Natural killer cell (primary cell): ENCODE measurements around the gene TK2. TPM values are rescaled to one million over a fixed set of nuclear protein-coding genes. Genes with fewer than 3 reads are reported as not detected.

Experiments
- ATAC-seq, 3 donors: fragments of 150-1000 bp in 2 of 3; fragments of 200-7000 bp in 1 of 3; cut with Tn5 transposase; 1 replicate in 1 of 3; 2 replicates in 2 of 3; pipeline ENCODE4 v1.10.0; 2021; ENCODE audit warnings: mild to moderate bottlenecking in 2 of 3, moderate library complexity in 2 of 3
- DNase-seq, 2 donors: peaks; one replicate each; pipeline versions ENCODE4 v3.0.0 to v3.0.0-alpha.2; 2013 to 2021; ENCODE audit warnings: mixed read lengths in 1 of 2
- H3K27ac ChIP-seq: one replicate; pipeline ENCODE4 v1.5.1; 2013; ENCODE audit warnings: mild to moderate bottlenecking, low read length
- H3K27me3 ChIP-seq: one replicate; pipeline ENCODE4 v1.6.1; 2013; ENCODE audit warnings: low read length; ENCODE audit not compliant: control insufficient read depth, insufficient read depth
- H3K36me3 ChIP-seq: one replicate; pipeline ENCODE4 v1.6.1; 2013; ENCODE audit warnings: low read length; ENCODE audit not compliant: control insufficient read depth, insufficient read depth
- H3K4me1 ChIP-seq: one replicate; pipeline ENCODE4 v1.6.1; 2013; ENCODE audit warnings: low read length; ENCODE audit not compliant: control insufficient read depth, insufficient read depth
- H3K4me3 ChIP-seq: one replicate; pipeline ENCODE4 v1.5.1; 2013; ENCODE audit warnings: low read length
- H3K9me3 ChIP-seq: one replicate; pipeline ENCODE4 v1.6.1; 2013; ENCODE audit warnings: low read length; ENCODE audit not compliant: control insufficient read depth, insufficient read depth
- H3K27ac Mint-ChIP-seq, 2 donors: one replicate each; pipeline ENCODE4 v1.8.0; 2022; ENCODE audit warnings: mild to moderate bottlenecking in 2 of 2, mixed read lengths in 2 of 2, moderate library complexity in 1 of 2
- H3K27me3 Mint-ChIP-seq, 2 donors: one replicate each; pipeline ENCODE4 v1.8.0; 2022; ENCODE audit warnings: low read depth in 2 of 2, mixed read lengths in 2 of 2
- H3K36me3 Mint-ChIP-seq: one replicate; pipeline ENCODE4 v1.8.0; 2022; ENCODE audit warnings: mixed read lengths
- H3K4me1 Mint-ChIP-seq, 2 donors: one replicate each; pipeline ENCODE4 v1.8.0; 2022; ENCODE audit warnings: mixed read lengths in 2 of 2
- H3K4me3 Mint-ChIP-seq: one replicate; pipeline ENCODE4 v1.8.0; 2022; ENCODE audit warnings: mild to moderate bottlenecking, moderate library complexity, mixed read lengths
- H3K9me3 Mint-ChIP-seq, 2 donors: one replicate each; pipeline ENCODE4 v1.8.0; 2022; ENCODE audit warnings: mixed read lengths in 2 of 2
- CTCF ChIP-seq: fragments of 200-600 bp; IDR thresholded peaks from one replicate; pipeline ENCODE4 v1.8.0; 2022; ENCODE audit warnings: antibody characterized with exemption
- WGBS: methylation state at CpG from one replicate; pipeline ENCODE4 v1.1.7; 2013; ENCODE audit warnings: missing lambda C conversion rate; ENCODE audit not compliant: insufficient coverage; 5-methylcytosine and 5-hydroxymethylcytosine counted together
- intact Hi-C: fragments of 100-400 bp; cut with micrococcal nuclease; formaldehyde crosslinking; loops from one replicate; pipeline ENCODE4 v1.14.2; 2022
- total RNA-seq, 4 donors: library from RNA; stranded (reverse); fragments of 120-200 nt in 1 of 4; gene quantifications; one replicate each; pipeline versions ENCODE4 v1.2.3 to v1.2.4, GENCODE V29; 2013 to 2022

TK2 gene
- total RNA-seq, 3 donors from 2014 or later (not counting 1 experiment from before 2014, with no cell fraction given), result 18.8 to 25.8 (median 25.1) TPM

- Mint-ChIP-seq H3K36me3 (no peaks in the 10 kb centered on the region), H3K27ac (no peak overlapping the region), H3K27me3 (peaks cover 0 to 4% of the 10 kb centered on the region in 2 donors), H3K4me1 (peaks cover 15 to 34% of the 10 kb centered on the region in 2 donors), H3K9me3 (no peaks in the 10 kb centered on the region), H3K4me3 (no peak overlapping the region)
- Histone ChIP-seq H3K4me3 (no peak overlapping the region), H3K9me3 (no peaks in the 10 kb centered on the region), H3K27ac (no peak overlapping the region), H3K27me3 (no peaks in the 10 kb centered on the region), H3K36me3 (no peaks in the 10 kb centered on the region), H3K4me1 (peaks cover 33% of the 10 kb centered on the region)
- 100% methylated on average over 2 of the region's 2 CpGs for WGBS
- DNase-seq (no peak), ATAC-seq (no peak)
- intact Hi-C loops, result no loop called here
- TF ChIP-seq CTCF, result no peak
Observed at GRCh38 chr16:66477028-66477515, 72.8 kb downstream of the TK2 start.

GRCh38 chr16:66476328-66477027 is 73.4 kb downstream of the TK2 start:
- no peak overlapping the region for H3K4me3 Mint-ChIP-seq
- H3K9me3 ChIP-seq, result no peaks in the 10 kb centered on the region
- H3K27me3 Mint-ChIP-seq, result peaks cover 0 to 4% of the 10 kb centered on the region in 2 donors
- no peaks in the 10 kb centered on the region for H3K36me3 Mint-ChIP-seq
- no peaks in the 10 kb centered on the region for H3K9me3 Mint-ChIP-seq
- H3K4me1 ChIP-seq, result peaks cover 33% of the 10 kb centered on the region
- H3K4me1 Mint-ChIP-seq, result peaks cover 15 to 34% of the 10 kb centered on the region in 2 donors
- no peak overlapping the region for H3K4me3 ChIP-seq
- intact Hi-C loops, result no loop called here
- H3K36me3 ChIP-seq, result no peaks in the 10 kb centered on the region
- H3K27ac ChIP-seq, result no peak overlapping the region
- H3K27me3 ChIP-seq, result no peaks in the 10 kb centered on the region
- H3K27ac Mint-ChIP-seq, result peak overlapping the region in 1 of 2 donors; percentile 61
- TF ChIP-seq CTCF, result no peak
- ATAC-seq (no peak), DNase-seq (peak in 1 of 2 donors; percentile 52)
- WGBS, result 73% methylated on average over 8 of the region's 8 CpGs

DNA sequence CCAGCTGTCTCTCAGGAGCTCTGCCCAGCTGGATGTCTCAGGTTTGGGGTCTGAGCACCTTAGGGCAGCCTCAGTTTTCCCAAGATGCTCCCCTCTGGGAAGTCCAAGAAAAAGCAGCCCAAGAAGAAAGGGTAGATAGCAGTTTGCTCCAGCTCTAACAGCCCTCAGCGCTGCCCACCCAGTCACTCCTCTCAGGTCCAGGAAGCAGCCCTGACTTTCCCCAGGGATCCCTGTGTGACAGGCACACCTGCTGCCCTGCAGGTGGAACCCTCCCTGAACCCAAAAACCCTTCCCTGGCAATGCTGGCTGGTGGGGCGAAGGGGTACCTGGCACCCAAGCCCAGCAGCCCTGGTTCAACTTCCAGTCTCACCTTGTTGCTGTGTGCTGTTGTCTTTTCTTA is 74.7 kb downstream of the TK2 start:
- Mint-ChIP-seq H3K9me3 (no peaks in the 10 kb centered on the region), H3K4me1 (peaks cover 15 to 34% of the 10 kb centered on the region in 2 donors), H3K36me3 (no peaks in the 10 kb centered on the region), H3K27ac (peak overlapping the region in 1 of 2 donors; percentile 61), H3K4me3 (no peak overlapping the region), H3K27me3 (peaks cover 0 to 5% of the 10 kb centered on the region in 2 donors)
- TF ChIP-seq CTCF, result no peak
- Histone ChIP-seq H3K4me1 (peaks cover 33% of the 10 kb centered on the region), H3K27me3 (no peaks in the 10 kb centered on the region), H3K4me3 (no peak overlapping the region), H3K27ac (no peak overlapping the region), H3K9me3 (no peaks in the 10 kb centered on the region), H3K36me3 (no peaks in the 10 kb centered on the region)
- no peak for DNase-seq
- intact Hi-C loops, result no loop called here
- ATAC-seq, result no peak
- 100% methylated on average over 2 of the region's 2 CpGs for WGBS
